Mesothelial cell of epicardium (in vitro differentiated cells): ENCODE measurements around the gene DDX53. TPM values are rescaled to one million over a fixed set of nuclear protein-coding genes. Genes with fewer than 3 reads are reported as not detected.

Experiments
- DNase-seq, 2 experiments: peaks; one replicate each; pipeline ENCODE4 v3.0.0; 2021; ENCODE audit warnings: low spot score in 2 of 2; ENCODE audit not compliant: unreplicated experiment in 2 of 2
- H3K27ac Mint-ChIP-seq: 2 replicates; pipeline ENCODE4 v1.8.0; 2021; ENCODE audit warnings: mixed read lengths
- H3K27me3 Mint-ChIP-seq: 2 replicates; pipeline ENCODE4 v1.8.0; 2021; ENCODE audit warnings: low read depth, mixed read lengths
- H3K36me3 Mint-ChIP-seq: 2 replicates; pipeline ENCODE4 v1.8.0; 2021; ENCODE audit warnings: mixed read lengths
- H3K4me1 Mint-ChIP-seq: 2 replicates; pipeline ENCODE4 v1.8.0; 2021; ENCODE audit warnings: mixed read lengths
- H3K4me3 Mint-ChIP-seq: 2 replicates; pipeline ENCODE4 v1.8.0; 2021; ENCODE audit warnings: mild to moderate bottlenecking, moderate library complexity, mixed read lengths
- H3K9me3 Mint-ChIP-seq: 2 replicates; pipeline ENCODE4 v1.8.0; 2021; ENCODE audit warnings: mixed read lengths
- total RNA-seq: library from RNA; stranded (reverse); gene quantifications from 3 replicates; pipeline ENCODE4 v1.2.1, GENCODE V29; 2021
- TF ChIP-seq, protein P1 (sequence below): fragments of 200-600 bp; sonication (generic); IDR thresholded peaks from one replicate; pipeline ENCODE4 v1.5.0; 2021; ENCODE audit warnings: antibody characterized with exemption; ENCODE audit not compliant: unreplicated experiment

Gene DDX53
- total RNA-seq, 1 donor from 2014 or later, result not detected

- TF ChIP-seq, protein P1, sequence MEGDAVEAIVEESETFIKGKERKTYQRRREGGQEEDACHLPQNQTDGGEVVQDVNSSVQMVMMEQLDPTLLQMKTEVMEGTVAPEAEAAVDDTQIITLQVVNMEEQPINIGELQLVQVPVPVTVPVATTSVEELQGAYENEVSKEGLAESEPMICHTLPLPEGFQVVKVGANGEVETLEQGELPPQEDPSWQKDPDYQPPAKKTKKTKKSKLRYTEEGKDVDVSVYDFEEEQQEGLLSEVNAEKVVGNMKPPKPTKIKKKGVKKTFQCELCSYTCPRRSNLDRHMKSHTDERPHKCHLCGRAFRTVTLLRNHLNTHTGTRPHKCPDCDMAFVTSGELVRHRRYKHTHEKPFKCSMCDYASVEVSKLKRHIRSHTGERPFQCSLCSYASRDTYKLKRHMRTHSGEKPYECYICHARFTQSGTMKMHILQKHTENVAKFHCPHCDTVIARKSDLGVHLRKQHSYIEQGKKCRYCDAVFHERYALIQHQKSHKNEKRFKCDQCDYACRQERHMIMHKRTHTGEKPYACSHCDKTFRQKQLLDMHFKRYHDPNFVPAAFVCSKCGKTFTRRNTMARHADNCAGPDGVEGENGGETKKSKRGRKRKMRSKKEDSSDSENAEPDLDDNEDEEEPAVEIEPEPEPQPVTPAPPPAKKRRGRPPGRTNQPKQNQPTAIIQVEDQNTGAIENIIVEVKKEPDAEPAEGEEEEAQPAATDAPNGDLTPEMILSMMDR, result no peak
- DNase-seq, result no peak
- H3K36me3 Mint-ChIP-seq, result no peaks in the 10 kb centered on the region
These were observed 49.2 kb downstream of the DDX53 start for GRCh38 chrX:23048806-23049573.

GRCh38 chrX:23052324-23052723 lies 52.6 kb downstream of the DDX53 start:
- Mint-ChIP-seq H3K9me3 (peaks cover 40% of the 10 kb centered on the region), H3K4me1 (no peaks in the 10 kb centered on the region), H3K4me3 (no peak overlapping the region), H3K27me3 (no peaks in the 10 kb centered on the region), H3K36me3 (no peaks in the 10 kb centered on the region), H3K27ac (no peak overlapping the region)
- TF ChIP-seq, protein P1, result no peak
- DNase-seq, result no peak

More at GRCh38 chrX:23048806-23049573, 49.2 kb downstream of the DDX53 start:
- no peaks in the 10 kb centered on the region for H3K27me3 Mint-ChIP-seq
- peaks cover 7% of the 10 kb centered on the region for H3K4me1 Mint-ChIP-seq
- no peak overlapping the region for H3K27ac Mint-ChIP-seq
- H3K4me3 Mint-ChIP-seq, result no peak overlapping the region
- H3K9me3 Mint-ChIP-seq, result peaks cover 22% of the 10 kb centered on the region
